GM21737 (cell line): Measurements from ENCODE around the gene NXNL1.

Experiments used
- ATAC-seq: cut with Tn5 transposase; IDR thresholded peaks from one replicate; pipeline ENCODE4 v1.9.1; 2021; ENCODE audit warnings: mild to moderate bottlenecking, moderate library complexity; ENCODE audit not compliant: unreplicated experiment

Gene NXNL1

GRCh38 chr19:17458970-17459369 lies 1.8 kb downstream of the NXNL1 start:
- ATAC-seq = no peak

GRCh38 chr19:17457616-17458015 lies 3.1 kb downstream of the NXNL1 start:
- no peak for ATAC-seq

GRCh38 chr19:17456127-17456526 lies 4.6 kb downstream of the NXNL1 start:
- no peak for ATAC-seq

GRCh38 chr19:17455308-17456123 lies 5.2 kb downstream of the NXNL1 start:
- ATAC-seq = no peak

GRCh38 chr19:17454576-17455071 lies 6.1 kb downstream of the NXNL1 start:
- ATAC-seq = no peak

- no peak for ATAC-seq
Observed at GRCh38 chr19:17451820-17452219, 8.9 kb downstream of the NXNL1 start.

GRCh38 chr19:17450264-17451075 lies 10.3 kb downstream of the NXNL1 start:
- ATAC-seq = no peak

GRCh38 chr19:17448131-17448967 lies 12.4 kb downstream of the NXNL1 start, which contains the start of gene TMEM221:
TSS of gene TMEM221 (minus strand) at chr19:17448668. CDS start at chr19:17448462, 206 bp downstream.
- no peak for ATAC-seq

GRCh38 chr19:17447704-17448130 lies 13.0 kb downstream of the NXNL1 start:
- ATAC-seq = no peak

- no peak for ATAC-seq
Observed at GRCh38 chr19:17445526-17446165, 15.1 kb downstream of the NXNL1 start.

- ATAC-seq = no peak
Observed at GRCh38 chr19:17441241-17442021, 19.3 kb downstream of the NXNL1 start.

- ATAC-seq = no peak
Observed at GRCh38 chr19:17436874-17437267, 23.9 kb downstream of the NXNL1 start.

GRCh38 chr19:17436094-17436873 lies 24.4 kb downstream of the NXNL1 start:
- ATAC-seq = no peak

- ATAC-seq = no peak
Observed at GRCh38 chr19:17435218-17435617, 25.5 kb downstream of the NXNL1 start.

GRCh38 chr19:17431417-17431816 lies 29.3 kb downstream of the NXNL1 start:
- no peak for ATAC-seq

- ATAC-seq = no peak
Observed at GRCh38 chr19:17429641-17430113, 31.0 kb downstream of the NXNL1 start.

GRCh38 chr19:17424743-17425365 lies 35.9 kb downstream of the NXNL1 start:
- no peak for ATAC-seq
